H1 (cell line): ENCODE results near the gene RNF168. TPM values are rescaled to one million over a fixed set of nuclear protein-coding genes. Genes with fewer than 3 reads are reported as not detected.

Experiments used
- CTCF ChIA-PET: fragments of 300-600 bp; sonication (Branson Sonifier 250); formaldehyde crosslinking; loops from one replicate; lab custom pipeline; 2021; ENCODE audit not compliant: partially characterized antibody; lab: Charles Lee
- POLR2A ChIA-PET: fragments of 300-600 bp; sonication (Branson Sonifier 250); formaldehyde crosslinking; loops from one replicate; lab custom pipeline; 2021; ENCODE audit warnings: inconsistent platforms; ENCODE audit not compliant: partially characterized antibody; lab: Charles Lee
- DNase-seq, 2 experiments: peaks; one replicate each; pipeline versions ENCODE4 v3.0.0 to v3.0.0-alpha.2; 2010 to 2022; ENCODE audit warnings: low spot score in 2 of 2, low read depth in 1 of 2, mixed read lengths in 1 of 2
- FAIRE-seq: peaks from 2 replicates; lab custom pipeline; 2011; peaks lifted over from hg19 to GRCh38; lab: Jason Lieb, UNC
- H2AFZ ChIP-seq: 2 replicates; pipeline ENCODE4 v1.8.1; 2012; ENCODE audit warnings: low read length, inconsistent platforms
- H2AK5ac ChIP-seq: 2 replicates; pipeline ENCODE4 v1.6.1; 2013; ENCODE audit warnings: low read depth, low read length
- H2BK120ac ChIP-seq: replicated peaks from 2 replicates; pipeline ENCODE3; 2013; ENCODE audit warnings: low read depth, low read length, inconsistent platforms
- H2BK12ac ChIP-seq: 2 replicates; pipeline ENCODE4 v1.6.1; 2013; ENCODE audit warnings: low read depth, low read length
- H2BK15ac ChIP-seq: 2 replicates; pipeline ENCODE4 v1.6.1; 2013; ENCODE audit warnings: low read length
- H2BK20ac ChIP-seq: 2 replicates; pipeline ENCODE4 v1.6.1; 2013; ENCODE audit warnings: low read length
- H2BK5ac ChIP-seq: 2 replicates; pipeline ENCODE4 v1.6.1; 2013; ENCODE audit warnings: low read depth, low read length
- H3K14ac ChIP-seq: 2 replicates; pipeline ENCODE4 v1.6.1; 2013; ENCODE audit warnings: inconsistent platforms; ENCODE audit not compliant: insufficient read length
- H3K18ac ChIP-seq: 2 replicates; pipeline ENCODE4 v1.6.1; 2013; ENCODE audit warnings: low read length; ENCODE audit errors: extremely low read depth
- H3K23ac ChIP-seq: 2 replicates; pipeline ENCODE4 v1.6.1; 2013; ENCODE audit warnings: inconsistent platforms; ENCODE audit not compliant: insufficient read length
- H3K23me2 ChIP-seq: 2 replicates; pipeline ENCODE4 v1.6.1; 2013; ENCODE audit warnings: low read depth, low read length
- H3K27ac ChIP-seq: 2 replicates; pipeline ENCODE4 v1.6.1; 2011; ENCODE audit warnings: low read depth, low read length, inconsistent platforms
- H3K27me3 ChIP-seq, 4 experiments: replicated peaks in 1 of 4; 1 replicate in 1 of 4; 2 replicates in 3 of 4; pipeline versions ENCODE4 v1.6.1 to v1.8.1; 2011 to 2013; ENCODE audit warnings: low read length in 3 of 4, mild to moderate bottlenecking in 3 of 4, inconsistent platforms in 2 of 4, mixed read lengths in 2 of 4, moderate library complexity in 1 of 4; ENCODE audit not compliant: control insufficient read depth in 3 of 4, insufficient read depth in 3 of 4; ENCODE audit errors: extremely low read depth in 1 of 4
- H3K36me3 ChIP-seq, 4 experiments: 2 replicates each; pipeline versions ENCODE4 v1.6.1 to v1.8.1; 2011 to 2013; ENCODE audit warnings: mild to moderate bottlenecking in 4 of 4, low read length in 3 of 4, moderate library complexity in 2 of 4, control low read depth in 1 of 4, inconsistent platforms in 1 of 4; ENCODE audit not compliant: insufficient read depth in 4 of 4, control insufficient read depth in 2 of 4
- H3K4ac ChIP-seq: replicated peaks from 2 replicates; pipeline ENCODE3; 2013; ENCODE audit warnings: low read length, low read depth, mixed read lengths, inconsistent platforms; ENCODE audit not compliant: insufficient read length
- H3K4me1 ChIP-seq, 4 experiments: replicated peaks in 1 of 4; 1 replicate in 1 of 4; 2 replicates in 3 of 4; pipeline versions ENCODE4 v1.6.1 to v1.8.1; 2011 to 2013; ENCODE audit warnings: low read length in 3 of 4, inconsistent platforms in 2 of 4, mixed read lengths in 1 of 4; ENCODE audit not compliant: insufficient read depth in 4 of 4, control insufficient read depth in 3 of 4
- H3K4me2 ChIP-seq, 2 experiments: 2 replicates each; pipeline versions ENCODE4 v1.6.1 to v1.8.1; 2011 to 2013; ENCODE audit warnings: low read depth in 2 of 2, low read length in 2 of 2, control low read depth in 1 of 2, inconsistent platforms in 1 of 2, mild to moderate bottlenecking in 1 of 2; ENCODE audit not compliant: insufficient read depth in 1 of 2
- H3K4me3 ChIP-seq, 4 experiments: fragments of 200-600, 300-600 bp in 1 of 4; sonication (generic), shearing (Covaris generic), sonication (Bioruptor Twin) in 1 of 4; 2 replicates each; pipeline versions ENCODE4 v1.5.1 to v1.8.1; 2011 to 2016; ENCODE audit warnings: low read length in 4 of 4, low read depth in 3 of 4, control low read depth in 2 of 4, inconsistent platforms in 2 of 4, mild to moderate bottlenecking in 2 of 4, mixed read lengths in 1 of 4, moderate library complexity in 1 of 4; ENCODE audit not compliant: insufficient read depth in 2 of 4; ENCODE audit errors: extremely low read depth in 1 of 4
- H3K56ac ChIP-seq: replicated peaks from 2 replicates; pipeline ENCODE3; 2013; ENCODE audit warnings: low read depth, mild to moderate bottlenecking, mixed read lengths, low read length, inconsistent platforms; ENCODE audit not compliant: insufficient read length
- H3K79me1 ChIP-seq: 2 replicates; pipeline ENCODE4 v1.6.1; 2013; ENCODE audit warnings: low read depth, low read length, control low read depth
- H3K79me2 ChIP-seq, 2 experiments: 2 replicates each; pipeline versions ENCODE4 v1.6.1 to v1.8.1; 2012 to 2013; ENCODE audit warnings: low read length in 2 of 2, mild to moderate bottlenecking in 2 of 2, inconsistent platforms in 1 of 2; ENCODE audit not compliant: insufficient read depth in 2 of 2, control insufficient read depth in 1 of 2
- H3K9ac ChIP-seq, 4 experiments: replicated peaks in 1 of 4; 1 replicate in 1 of 4; 2 replicates in 3 of 4; pipeline versions ENCODE4 v1.6.1 to v1.8.1; 2011 to 2013; ENCODE audit warnings: low read depth in 3 of 4, low read length in 3 of 4, control low read depth in 2 of 4, mild to moderate bottlenecking in 2 of 4, moderate library complexity in 2 of 4, inconsistent platforms in 1 of 4; ENCODE audit errors: extremely low read depth in 1 of 4
- H3K9me3 ChIP-seq, 2 experiments: 2 replicates each; pipeline versions ENCODE4 v1.6.1 to v1.8.1; 2012 to 2013; ENCODE audit warnings: mild to moderate bottlenecking in 2 of 2, moderate library complexity in 2 of 2, control low read depth in 1 of 2, inconsistent platforms in 1 of 2, low read depth in 1 of 2, low read length in 1 of 2, mixed read lengths in 1 of 2; ENCODE audit not compliant: insufficient read depth in 2 of 2
- H4K20me1 ChIP-seq, 2 experiments: replicated peaks in 1 of 2; 2 replicates each; pipeline versions ENCODE3 to v1.8.1; 2011 to 2013; ENCODE audit warnings: inconsistent platforms in 2 of 2, low read length in 2 of 2, mild to moderate bottlenecking in 1 of 2; ENCODE audit not compliant: insufficient read depth in 2 of 2, control insufficient read depth in 1 of 2
- H4K5ac ChIP-seq: 2 replicates; pipeline ENCODE4 v1.6.1; 2013; ENCODE audit warnings: low read length, low read depth, mixed read lengths, inconsistent platforms; ENCODE audit not compliant: insufficient read length
- H4K8ac ChIP-seq: 2 replicates; pipeline ENCODE4 v1.8.0; 2013; ENCODE audit warnings: mild to moderate bottlenecking, moderate library complexity, low read length, inconsistent platforms; ENCODE audit not compliant: insufficient read depth; ENCODE audit errors: extremely low read depth
- H4K91ac ChIP-seq: replicated peaks from 2 replicates; pipeline ENCODE3; 2013; ENCODE audit warnings: low read length, mixed read lengths, inconsistent platforms; ENCODE audit not compliant: insufficient read length
- GABPA ChIP-seq: IDR thresholded peaks from 2 replicates; pipeline ENCODE4 v1.6.1; 2011; ENCODE audit warnings: mild to moderate bottlenecking, low read length, moderate library complexity, borderline replicate concordance; ENCODE audit not compliant: insufficient read depth
- POU5F1 ChIP-seq: IDR thresholded peaks from 2 replicates; pipeline ENCODE4 v1.6.1; 2011; ENCODE audit warnings: low read depth, mild to moderate bottlenecking, low read length, moderate library complexity
- SRF ChIP-seq: IDR thresholded peaks from 2 replicates; pipeline ENCODE4 v1.6.1; 2011; ENCODE audit warnings: mild to moderate bottlenecking, low read depth, low read length, moderate library complexity
- WGBS, 2 experiments: shearing (Covaris generic) in 1 of 2; methylation state at CpG; one replicate each; pipeline versions ENCODE4 v1.1.6 to v1.1.7; 2013 to 2015; ENCODE audit warnings: low lambda C conversion rate in 2 of 2, mixed read lengths in 2 of 2, inconsistent platforms in 1 of 2, low coverage in 1 of 2, missing lambda C conversion rate in 1 of 2; ENCODE audit not compliant: insufficient replicate concordance in 2 of 2, insufficient coverage in 1 of 2, insufficient read length in 1 of 2; ENCODE audit errors: extremely low coverage in 1 of 2, missing lambda C conversion rate in 1 of 2; 5-methylcytosine and 5-hydroxymethylcytosine counted together
- polyA plus RNA-seq, 7 experiments: library from polyadenylated mRNA; depleted of rRNA in 3 of 7; stranded (reverse) in 5 of 7; unstranded in 2 of 7; fragments of >200 nt in 5 of 7; fragments of 200-250 nt in 2 of 7; gene quantifications; 1 replicate in 5 of 7; 2 replicates in 1 of 7; 4 replicates in 1 of 7; pipeline versions ENCODE4 v1.2.1 to v1.2.3, GENCODE V29; 2011 to 2013; ENCODE audit warnings: missing spikeins in 2 of 7, mixed read lengths in 2 of 7
- total RNA-seq: library from RNA; stranded (reverse); fragmentation: NEBNext Ultra II Directional; extraction: Animal tissue kit (Norgen Biotek cat#: 25700); gene quantifications from 2 replicates; pipeline ENCODE4 v1.2.1, GENCODE V29; 2021

RNF168 gene
- total and polyA plus RNA-seq, 2 of the 8 experiments (the other 6 are each of a cell fraction or from before 2014, with no cell fraction given): 6.3 to 63.5 TPM

GRCh38 chr3:196517162-196517800 is 13.7 kb upstream of the RNF168 start:
- peaks cover 0 to 7% (median 0%) of the 10 kb centered on the region in 4 experiments; a peak in 2 of 8 replicates for H3K36me3 ChIP-seq
- no peak overlapping the region for H3K4ac ChIP-seq
- H4K91ac ChIP-seq: no peak overlapping the region
- H3K4me3 ChIP-seq: no peak overlapping the region
- H4K20me1 ChIP-seq: no peaks in the 10 kb centered on the region
- H4K5ac ChIP-seq: no peak overlapping the region
- peaks cover 44 to 47% of the 10 kb centered on the region in 2 experiments for H3K9me3 ChIP-seq
- H2AFZ ChIP-seq: no peak overlapping the region
- no peak overlapping the region for H2AK5ac ChIP-seq
- no peak overlapping the region for H3K4me2 ChIP-seq
- no peak overlapping the region for H3K14ac ChIP-seq
- WGBS, 2 experiments: 95% methylated on average over 2 of the region's 2 CpGs; no CpG with 5 or more reads in 1 of the 2 experiments
- no peak overlapping the region for H2BK20ac ChIP-seq
- CTCF ChIA-PET: interaction anchor here (0.6 to 2.5 kb wide), 10 partner anchors 9 to 444 kb away, joined by 3 to 12 read pairs (median 4); no protein-coding TSS in a partner anchor
- no peak overlapping the region for H2BK5ac ChIP-seq
- FAIRE-seq (no peak), DNase-seq (no peak)
- no peak overlapping the region for H3K27ac ChIP-seq
- H2BK120ac ChIP-seq: no peak overlapping the region
- no peak overlapping the region for H3K56ac ChIP-seq
- no peak overlapping the region for H2BK15ac ChIP-seq
- H3K79me2 ChIP-seq: no peaks in the 10 kb centered on the region
- H2BK12ac ChIP-seq: no peak overlapping the region
- H3K9ac ChIP-seq: no peak overlapping the region
- POLR2A ChIA-PET: interaction anchor here (1.7 kb wide), 1 partner anchor 13 kb away, joined by 7 read pairs; the partner anchor contains the start of gene RNF168
- no peaks in the 10 kb centered on the region for H3K79me1 ChIP-seq
- H3K27me3 ChIP-seq: no peaks in the 10 kb centered on the region
- no peak overlapping the region for H3K23ac ChIP-seq
- no peaks in the 10 kb centered on the region for H3K4me1 ChIP-seq
- H4K8ac ChIP-seq: no peak overlapping the region; the same call in 1 of the 2 replicates
- no peak overlapping the region for H3K18ac ChIP-seq
- H3K23me2 ChIP-seq: no peaks in the 10 kb centered on the region
- TF ChIP-seq GABPA (no peak), POU5F1 (no peak), SRF (no peak)
